Loucy (cell line): ENCODE measurements around the gene SLCO6A1.

Experiments
- EZH2phosphoT487 ChIP-seq: fragments of 200-600 bp; IDR thresholded peaks from 2 replicates; pipeline ENCODE4 v1.6.1; 2018; ENCODE audit warnings: antibody characterized with exemption, mild to moderate bottlenecking, moderate library complexity, borderline replicate concordance
- TF ChIP-seq, protein P1 (sequence below): fragments of 200-600 bp; sonication (generic); conservative IDR thresholded peaks from 2 replicates; pipeline ENCODE4 v1.5.1; 2014; ENCODE audit warnings: mild to moderate bottlenecking, antibody characterized with exemption, low read length

DNA sequence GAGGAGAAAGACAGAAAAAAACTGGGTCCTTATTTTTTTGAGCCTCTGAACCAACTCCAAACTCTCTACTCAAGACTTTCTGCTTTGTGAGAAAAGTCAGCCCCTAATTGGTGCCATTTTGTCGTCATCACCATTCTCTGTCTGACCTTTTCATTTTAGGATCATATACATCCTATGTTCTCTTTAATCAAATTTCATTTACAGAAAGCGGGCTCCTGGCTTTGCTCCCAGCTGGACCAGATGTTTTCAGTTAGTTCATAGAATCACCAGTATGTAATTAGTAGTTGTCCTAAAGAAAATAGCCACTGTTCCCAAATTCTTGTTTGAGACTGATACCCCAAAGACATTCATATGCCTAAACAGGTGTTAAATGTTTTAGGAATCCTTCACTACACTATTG, 174.1 kb downstream of the SLCO6A1 start:
- TF ChIP-seq, protein P1, sequence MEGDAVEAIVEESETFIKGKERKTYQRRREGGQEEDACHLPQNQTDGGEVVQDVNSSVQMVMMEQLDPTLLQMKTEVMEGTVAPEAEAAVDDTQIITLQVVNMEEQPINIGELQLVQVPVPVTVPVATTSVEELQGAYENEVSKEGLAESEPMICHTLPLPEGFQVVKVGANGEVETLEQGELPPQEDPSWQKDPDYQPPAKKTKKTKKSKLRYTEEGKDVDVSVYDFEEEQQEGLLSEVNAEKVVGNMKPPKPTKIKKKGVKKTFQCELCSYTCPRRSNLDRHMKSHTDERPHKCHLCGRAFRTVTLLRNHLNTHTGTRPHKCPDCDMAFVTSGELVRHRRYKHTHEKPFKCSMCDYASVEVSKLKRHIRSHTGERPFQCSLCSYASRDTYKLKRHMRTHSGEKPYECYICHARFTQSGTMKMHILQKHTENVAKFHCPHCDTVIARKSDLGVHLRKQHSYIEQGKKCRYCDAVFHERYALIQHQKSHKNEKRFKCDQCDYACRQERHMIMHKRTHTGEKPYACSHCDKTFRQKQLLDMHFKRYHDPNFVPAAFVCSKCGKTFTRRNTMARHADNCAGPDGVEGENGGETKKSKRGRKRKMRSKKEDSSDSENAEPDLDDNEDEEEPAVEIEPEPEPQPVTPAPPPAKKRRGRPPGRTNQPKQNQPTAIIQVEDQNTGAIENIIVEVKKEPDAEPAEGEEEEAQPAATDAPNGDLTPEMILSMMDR: no peak
- no peak for TF ChIP-seq EZH2phosphoT487
